Heart left ventricle (tissue), 13 donors: ENCODE data around the gene NFATC2IP.

Source experiments
- POLR2A ChIP-seq, 2 donors: fragments of 450-650 bp; IDR thresholded peaks; one replicate each; pipeline ENCODE4 v1.6.1; 2017; ENCODE audit warnings: antibody characterized with exemption in 2 of 2, mild to moderate bottlenecking in 2 of 2, moderate library complexity in 2 of 2
- TF ChIP-seq, protein P1 (sequence below), 12 donors: fragments of 200-600 bp; sonication (generic) in 4 of 12; IDR thresholded peaks; one replicate each; pipeline versions ENCODE4 v1.5.0 to v1.8.0; 2018 to 2022; ENCODE audit warnings: antibody characterized with exemption in 12 of 12, mild to moderate bottlenecking in 5 of 12
- donor health status: ischemic (EF 13 %, LVEDD 7.1; RV severe dilation, severe dysfunction).
- donor health status: DM: no; HTN: yes; CAD: no.
- donor health status: DM: no; HTN: no; CAD: no.
- donor health status: ischemic (EF 25% LVEDD 6.9; RV normal size, moderate dysfunction).
- donor health status: ischemic (EF 25% LVEDD 5.7; RV mildly dilated, moderate dysfunction).
- donor health status: ischemic (EF 35%, LVEDD 5.7; RV mildly dilated, moderate dysfunction).
- donor health status: nonischemic (EF 11% LVEDD 7.7; RV severe dilation, severe dysfunction).
- donor health status: DM: yes; HTN: yes; CAD: no.
- donor health status: PGD.
- donor health status: ischemic (EF 29% LVEDD 5.4; RV normal size, mild dysfunction).
- donor health status: nonischemic (EF 23%, LVEDD 6.1; RV moderate dilation, normal function).

GRCh38 chr16:28986046-28986445 lies 35.3 kb downstream of the NFATC2IP start:
- TF ChIP-seq, protein P1, sequence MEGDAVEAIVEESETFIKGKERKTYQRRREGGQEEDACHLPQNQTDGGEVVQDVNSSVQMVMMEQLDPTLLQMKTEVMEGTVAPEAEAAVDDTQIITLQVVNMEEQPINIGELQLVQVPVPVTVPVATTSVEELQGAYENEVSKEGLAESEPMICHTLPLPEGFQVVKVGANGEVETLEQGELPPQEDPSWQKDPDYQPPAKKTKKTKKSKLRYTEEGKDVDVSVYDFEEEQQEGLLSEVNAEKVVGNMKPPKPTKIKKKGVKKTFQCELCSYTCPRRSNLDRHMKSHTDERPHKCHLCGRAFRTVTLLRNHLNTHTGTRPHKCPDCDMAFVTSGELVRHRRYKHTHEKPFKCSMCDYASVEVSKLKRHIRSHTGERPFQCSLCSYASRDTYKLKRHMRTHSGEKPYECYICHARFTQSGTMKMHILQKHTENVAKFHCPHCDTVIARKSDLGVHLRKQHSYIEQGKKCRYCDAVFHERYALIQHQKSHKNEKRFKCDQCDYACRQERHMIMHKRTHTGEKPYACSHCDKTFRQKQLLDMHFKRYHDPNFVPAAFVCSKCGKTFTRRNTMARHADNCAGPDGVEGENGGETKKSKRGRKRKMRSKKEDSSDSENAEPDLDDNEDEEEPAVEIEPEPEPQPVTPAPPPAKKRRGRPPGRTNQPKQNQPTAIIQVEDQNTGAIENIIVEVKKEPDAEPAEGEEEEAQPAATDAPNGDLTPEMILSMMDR (IDR thresholded peaks at IDR 0.05): no peak
- TF ChIP-seq POLR2A (IDR thresholded peaks at IDR 0.05): no peak
